C4-2B (cell line): ENCODE results near the gene MOGAT1.

Experiments used
- CTCF ChIP-seq: fragments of 450-650 bp; conservative IDR thresholded peaks from 2 replicates; pipeline ENCODE4 v1.5.1; 2017; ENCODE audit warnings: mild to moderate bottlenecking
- ZFX ChIP-seq: fragments of 450-650 bp; IDR thresholded peaks from 2 replicates; pipeline ENCODE4 v1.6.1; 2017

GRCh38 chr2:222711315-222711940, 40.0 kb downstream of the MOGAT1 start:
- TF ChIP-seq CTCF (no peak), ZFX (no peak)
